ENCODE data around the gene CAPSL.
"Not testable (repeated sequence)": the region's sequence is repeated elsewhere in the genome, so short reads cannot be mapped to it uniquely, and the experiment has no call there.

CAPSL gene

GRCh38 chr5:35898952-35899660 is 39.3 kb downstream of the CAPSL start:
- H3K4me3 Mint-ChIP-seq: no peak overlapping the region
- H3K4me1 Mint-ChIP-seq: no peaks in the 10 kb centered on the region
- H3K36me3 Mint-ChIP-seq: no peaks in the 10 kb centered on the region
- ATAC-seq (ENCODE audit: low read depth): no peak
- no peak overlapping the region for H3K27ac Mint-ChIP-seq
- DNase-seq (ENCODE audit: low spot score in 2 of 2): no peak
- H3K9me3 Mint-ChIP-seq: no peaks in the 10 kb centered on the region
- H3K27me3 Mint-ChIP-seq: peaks cover 1% of the 10 kb centered on the region

GRCh38 chr5:35894131-35894530 is 44.3 kb downstream of the CAPSL start:
- no peaks in the 10 kb centered on the region for H3K9me3 Mint-ChIP-seq
- peaks cover 1% of the 10 kb centered on the region for H3K27me3 Mint-ChIP-seq

GRCh38 chr5:35892799-35893198 is 45.6 kb downstream of the CAPSL start:
- not testable (repeated sequence) for H3K27ac Mint-ChIP-seq; H3K27me3 Mint-ChIP-seq; H3K9me3 Mint-ChIP-seq; H3K4me3 Mint-ChIP-seq; ATAC-seq (ENCODE audit: low read depth); H3K36me3 Mint-ChIP-seq; H3K4me1 Mint-ChIP-seq; DNase-seq (ENCODE audit: low spot score in 2 of 2)

More at GRCh38 chr5:35894131-35894530, 44.3 kb downstream of the CAPSL start:
- ATAC-seq (ENCODE audit: low read depth) (no peak), DNase-seq (ENCODE audit: low spot score in 2 of 2) (no peak)
- no peaks in the 10 kb centered on the region for H3K4me1 Mint-ChIP-seq
- H3K4me3 Mint-ChIP-seq: no peak overlapping the region
- H3K36me3 Mint-ChIP-seq: no peaks in the 10 kb centered on the region
- no peak overlapping the region for H3K27ac Mint-ChIP-seq

GRCh38 chr5:35890021-35891020 is 48.1 kb downstream of the CAPSL start:
- H3K9me3 Mint-ChIP-seq: no peaks in the 10 kb centered on the region
- ATAC-seq (ENCODE audit: low read depth) (no peak), DNase-seq (ENCODE audit: low spot score in 2 of 2) (no peak)
- H3K4me1 Mint-ChIP-seq: no peaks in the 10 kb centered on the region
- no peak overlapping the region for H3K27ac Mint-ChIP-seq
- no peak overlapping the region for H3K4me3 Mint-ChIP-seq
- no peaks in the 10 kb centered on the region for H3K36me3 Mint-ChIP-seq
- peaks cover 1% of the 10 kb centered on the region for H3K27me3 Mint-ChIP-seq

GRCh38 chr5:35887321-35888100 is 50.9 kb downstream of the CAPSL start:
- Mint-ChIP-seq H3K27ac (no peak overlapping the region), H3K4me1 (no peaks in the 10 kb centered on the region), H3K4me3 (no peak overlapping the region), H3K27me3 (peaks cover 5% of the 10 kb centered on the region), H3K9me3 (peaks cover under 1% of the 10 kb centered on the region), H3K36me3 (no peaks in the 10 kb centered on the region)
- DNase-seq (ENCODE audit: low spot score in 2 of 2) (no peak), ATAC-seq (ENCODE audit: low read depth) (no peak)

- no peak overlapping the region for H3K4me3 Mint-ChIP-seq
- DNase-seq (ENCODE audit: low spot score in 2 of 2) (no peak), ATAC-seq (ENCODE audit: low read depth) (no peak)
- peaks cover 2% of the 10 kb centered on the region for H3K9me3 Mint-ChIP-seq
- peaks cover 6% of the 10 kb centered on the region for H3K27me3 Mint-ChIP-seq
- no peaks in the 10 kb centered on the region for H3K4me1 Mint-ChIP-seq
- H3K27ac Mint-ChIP-seq: no peak overlapping the region
- H3K36me3 Mint-ChIP-seq: no peaks in the 10 kb centered on the region
Observed at GRCh38 chr5:35886381-35886780, 52.0 kb downstream of the CAPSL start.

- H3K4me1 Mint-ChIP-seq: no peaks in the 10 kb centered on the region
Observed at GRCh38 chr5:35884773-35885172, 53.6 kb downstream of the CAPSL start.

GRCh38 chr5:35884191-35884769 is 54.1 kb downstream of the CAPSL start:
- no peaks in the 10 kb centered on the region for H3K36me3 Mint-ChIP-seq
- peaks cover 6% of the 10 kb centered on the region for H3K27me3 Mint-ChIP-seq
- H3K9me3 Mint-ChIP-seq: peaks cover 2% of the 10 kb centered on the region
- no peak for ATAC-seq (ENCODE audit: low read depth)
- no peaks in the 10 kb centered on the region for H3K4me1 Mint-ChIP-seq
- H3K27ac Mint-ChIP-seq: no peak overlapping the region
- DNase-seq (ENCODE audit: low spot score in 2 of 2): no peak
- no peak overlapping the region for H3K4me3 Mint-ChIP-seq

More at GRCh38 chr5:35884773-35885172, 53.6 kb downstream of the CAPSL start:
- Mint-ChIP-seq H3K9me3 (peaks cover 2% of the 10 kb centered on the region), H3K27ac (no peak overlapping the region), H3K4me3 (no peak overlapping the region), H3K36me3 (no peaks in the 10 kb centered on the region), H3K27me3 (peaks cover 6% of the 10 kb centered on the region)
- ATAC-seq (ENCODE audit: low read depth) (no peak), DNase-seq (ENCODE audit: low spot score in 2 of 2) (no peak)

- H3K9me3 Mint-ChIP-seq: peaks cover 2% of the 10 kb centered on the region
- no peaks in the 10 kb centered on the region for H3K4me1 Mint-ChIP-seq
- peaks cover 6% of the 10 kb centered on the region for H3K27me3 Mint-ChIP-seq
- DNase-seq (ENCODE audit: low spot score in 2 of 2) (no peak), ATAC-seq (ENCODE audit: low read depth) (no peak)
- no peak overlapping the region for H3K4me3 Mint-ChIP-seq
- H3K27ac Mint-ChIP-seq: no peak overlapping the region
- no peaks in the 10 kb centered on the region for H3K36me3 Mint-ChIP-seq
Observed at GRCh38 chr5:35881758-35882157, 56.7 kb downstream of the CAPSL start.

- Mint-ChIP-seq H3K9me3 (peaks cover 3% of the 10 kb centered on the region), H3K27me3 (peaks cover 6% of the 10 kb centered on the region), H3K4me1 (no peaks in the 10 kb centered on the region), H3K27ac (no peak overlapping the region), H3K4me3 (no peak overlapping the region), H3K36me3 (no peaks in the 10 kb centered on the region)
- DNase-seq (ENCODE audit: low spot score in 2 of 2): no peak
- ATAC-seq (ENCODE audit: low read depth): no peak
Observed at GRCh38 chr5:35880156-35880555, 58.3 kb downstream of the CAPSL start.

GRCh38 chr5:35879649-35880048 is 58.8 kb downstream of the CAPSL start:
- H3K27me3 Mint-ChIP-seq: peaks cover 6% of the 10 kb centered on the region
- no peaks in the 10 kb centered on the region for H3K36me3 Mint-ChIP-seq
- H3K4me3 Mint-ChIP-seq: no peak overlapping the region
- no peak overlapping the region for H3K27ac Mint-ChIP-seq
- no peak for ATAC-seq (ENCODE audit: low read depth)
- no peak for DNase-seq (ENCODE audit: low spot score in 2 of 2)
- peaks cover 3% of the 10 kb centered on the region for H3K9me3 Mint-ChIP-seq
- no peaks in the 10 kb centered on the region for H3K4me1 Mint-ChIP-seq

- no peak overlapping the region for H3K4me3 Mint-ChIP-seq
- H3K9me3 Mint-ChIP-seq: peaks cover 3% of the 10 kb centered on the region
- H3K4me1 Mint-ChIP-seq: no peaks in the 10 kb centered on the region
- no peak for DNase-seq (ENCODE audit: low spot score in 2 of 2)
- no peak overlapping the region for H3K27ac Mint-ChIP-seq
- no peaks in the 10 kb centered on the region for H3K36me3 Mint-ChIP-seq
- no peak for ATAC-seq (ENCODE audit: low read depth)
- peaks cover 5% of the 10 kb centered on the region for H3K27me3 Mint-ChIP-seq
Observed at GRCh38 chr5:35879096-35879495, 59.3 kb downstream of the CAPSL start.

- no peak overlapping the region for H3K27ac Mint-ChIP-seq
- no peak overlapping the region for H3K4me3 Mint-ChIP-seq
Observed at GRCh38 chr5:35878079-35878478, 60.3 kb downstream of the CAPSL start.

More at GRCh38 chr5:35878079-35878478, 60.3 kb downstream of the CAPSL start:
- H3K9me3 Mint-ChIP-seq: peaks cover 3% of the 10 kb centered on the region
- DNase-seq (ENCODE audit: low spot score in 2 of 2): no peak
- H3K36me3 Mint-ChIP-seq: no peaks in the 10 kb centered on the region
- no peak for ATAC-seq (ENCODE audit: low read depth)
- H3K27me3 Mint-ChIP-seq: peaks cover 2% of the 10 kb centered on the region
- H3K4me1 Mint-ChIP-seq: no peaks in the 10 kb centered on the region

Measured in memory B cell (primary cell).